Measurements from ENCODE around the gene CLEC9A. TPM values are rescaled to one million over a fixed set of nuclear protein-coding genes. Genes with fewer than 3 reads are reported as not detected.

CLEC9A gene
- total and polyA plus RNA-seq, 11 donors, result 0.04 to 0.24 (median 0.21) TPM; not detected in 6

GRCh38 chr12:10111451-10111850 is 81.0 kb downstream of the CLEC9A start:
- no peak overlapping the region for H3K4me3 ChIP-seq
- TF ChIP-seq, protein P1, sequence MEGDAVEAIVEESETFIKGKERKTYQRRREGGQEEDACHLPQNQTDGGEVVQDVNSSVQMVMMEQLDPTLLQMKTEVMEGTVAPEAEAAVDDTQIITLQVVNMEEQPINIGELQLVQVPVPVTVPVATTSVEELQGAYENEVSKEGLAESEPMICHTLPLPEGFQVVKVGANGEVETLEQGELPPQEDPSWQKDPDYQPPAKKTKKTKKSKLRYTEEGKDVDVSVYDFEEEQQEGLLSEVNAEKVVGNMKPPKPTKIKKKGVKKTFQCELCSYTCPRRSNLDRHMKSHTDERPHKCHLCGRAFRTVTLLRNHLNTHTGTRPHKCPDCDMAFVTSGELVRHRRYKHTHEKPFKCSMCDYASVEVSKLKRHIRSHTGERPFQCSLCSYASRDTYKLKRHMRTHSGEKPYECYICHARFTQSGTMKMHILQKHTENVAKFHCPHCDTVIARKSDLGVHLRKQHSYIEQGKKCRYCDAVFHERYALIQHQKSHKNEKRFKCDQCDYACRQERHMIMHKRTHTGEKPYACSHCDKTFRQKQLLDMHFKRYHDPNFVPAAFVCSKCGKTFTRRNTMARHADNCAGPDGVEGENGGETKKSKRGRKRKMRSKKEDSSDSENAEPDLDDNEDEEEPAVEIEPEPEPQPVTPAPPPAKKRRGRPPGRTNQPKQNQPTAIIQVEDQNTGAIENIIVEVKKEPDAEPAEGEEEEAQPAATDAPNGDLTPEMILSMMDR (IDR thresholded peaks at IDR 0.05), result no peak
- no peak for TF ChIP-seq POLR2A (IDR thresholded peaks at IDR 0.05)
- DNase-seq (peak in 2 of 5 donors; percentile 26 to 64), ATAC-seq (no peak)
- H3K9me3 ChIP-seq, result peaks cover 0 to 4% (median 0%) of the 10 kb centered on the region in 12 donors
- H3K4me1 ChIP-seq, result no peaks in the 10 kb centered on the region
- no peaks in the 10 kb centered on the region for H3K36me3 ChIP-seq
- WGBS, 4 donors, result 87 to 95% (median 91%) methylated on average over 38 of the region's 38 CpGs
- intact Hi-C loops (cut with DNase I), result no loop called here
- H3K27me3 ChIP-seq, result no peaks in the 10 kb centered on the region
- H3K27ac ChIP-seq, result no peak overlapping the region

- no peak for DNase-seq
- Histone ChIP-seq H3K4me3 (no peak overlapping the region), H3K4me1 (no peaks in the 10 kb centered on the region), H3K27ac (no peak overlapping the region), H3K36me3 (no peaks in the 10 kb centered on the region), H3K27me3 (no peaks in the 10 kb centered on the region), H3K9me3 (peaks cover 0 to 4% (median 0%) of the 10 kb centered on the region in 12 donors)
- 89 to 99% (median 93%) methylated on average over 1 of the region's 1 CpG for WGBS, 4 donors
- TF ChIP-seq, protein P1 (IDR thresholded peaks at IDR 0.05), result no peak
- no peak for TF ChIP-seq POLR2A (IDR thresholded peaks at IDR 0.05)
- ATAC-seq, result no peak
- intact Hi-C loops (cut with DNase I), result no loop called here
These were observed 82.6 kb downstream of the CLEC9A start for GRCh38 chr12:10113075-10113474.

GRCh38 chr12:10113920-10114319 is 83.4 kb downstream of the CLEC9A start:
- no peaks in the 10 kb centered on the region for H3K27me3 ChIP-seq
- WGBS, 4 donors, result 52 to 66% (median 60%) methylated on average over 1 of the region's 1 CpG
- H3K9me3 ChIP-seq, result peaks cover 0 to 4% (median 0%) of the 10 kb centered on the region in 12 donors
- DNase-seq (no peak), ATAC-seq (no peak)
- no peak for TF ChIP-seq POLR2A (IDR thresholded peaks at IDR 0.05)
- TF ChIP-seq, protein P1 (IDR thresholded peaks at IDR 0.05), result no peak
- intact Hi-C loops (cut with DNase I), result no loop called here
- H3K4me1 ChIP-seq, result no peaks in the 10 kb centered on the region
- no peak overlapping the region for H3K27ac ChIP-seq
- H3K4me3 ChIP-seq, result no peak overlapping the region
- no peaks in the 10 kb centered on the region for H3K36me3 ChIP-seq

- H3K27me3 ChIP-seq, result no peaks in the 10 kb centered on the region
- no peak for ATAC-seq
- intact Hi-C loops (cut with DNase I), result no loop called here
- no peaks in the 10 kb centered on the region for H3K36me3 ChIP-seq
- WGBS, 4 donors, result 90 to 93% (median 91%) methylated on average over 15 of the region's 15 CpGs
- no peak overlapping the region for H3K4me3 ChIP-seq
- H3K4me1 ChIP-seq, result peaks cover 0 to 9% (median 0%) of the 10 kb centered on the region in 12 donors
- H3K9me3 ChIP-seq, result peaks cover 0 to 4% (median 0%) of the 10 kb centered on the region in 12 donors
- TF ChIP-seq, protein P1 (IDR thresholded peaks at IDR 0.05), result no peak
- TF ChIP-seq POLR2A (IDR thresholded peaks at IDR 0.05), result no peak
- H3K27ac ChIP-seq, result no peak overlapping the region
- DNase-seq, result no peak
These were observed 84.8 kb downstream of the CLEC9A start for GRCh38 chr12:10115311-10115710.

Other genes starting within 250 kb of the CLEC9A start
- 1 to 10 TPM in 1 of 9 donors, under 1 TPM in 6, not detected in 2; 0.30 to 1.1 (median 0.56) TPM for gene KLRF1, start 203.2 kb upstream of the CLEC9A start, total RNA-seq
- gene KLRF1, start 203.2 kb upstream of the CLEC9A start, polyA plus RNA-seq, result under 1 TPM; 0.08 to 0.76 TPM
- gene CLEC2B, start 161.3 kb upstream of the CLEC9A start, total RNA-seq, result 10 to 100 TPM in 1 of 9 donors, 1 to 10 TPM in 8; 2.7 to 18.8 (median 4.5) TPM
- 1 to 10 TPM; 3.7 to 5.2 TPM for gene CLEC2B, start 161.3 kb upstream of the CLEC9A start, polyA plus RNA-seq
- not detected for gene KLRF2, start 149.2 kb upstream of the CLEC9A start, total RNA-seq
- not detected for gene KLRF2, start 149.2 kb upstream of the CLEC9A start, polyA plus RNA-seq
- not detected for gene CLEC2A, start 98.3 kb upstream of the CLEC9A start, total RNA-seq
- gene CLEC2A, start 98.3 kb upstream of the CLEC9A start, polyA plus RNA-seq, result not detected
- gene CLEC12A, start 59.3 kb upstream of the CLEC9A start, total RNA-seq, result 10 to 100 TPM in 2 of 9 donors, 1 to 10 TPM in 2, under 1 TPM in 3, not detected in 2; 0.20 to 16.8 (median 1.3) TPM
- 1 to 10 TPM in 1 of 2 donors, under 1 TPM in 1; 0.27 to 1.1 TPM for gene CLEC12A, start 59.3 kb upstream of the CLEC9A start, polyA plus RNA-seq
- gene CLEC1B, start 31.6 kb upstream of the CLEC9A start, total RNA-seq, result not detected
- gene CLEC1B, start 31.6 kb upstream of the CLEC9A start, polyA plus RNA-seq, result not detected
- gene CLEC12B, start 20.1 kb upstream of the CLEC9A start, total RNA-seq, result under 1 TPM in 2 of 9 donors, not detected in 7; 0.43 to 0.59 TPM
- not detected for gene CLEC12B, start 20.1 kb upstream of the CLEC9A start, polyA plus RNA-seq
- gene CLEC1A, start 68.3 kb downstream of the CLEC9A start, total RNA-seq, result 1 to 10 TPM; 1.2 to 7.3 (median 2.5) TPM
- 1 to 10 TPM; 2.5 to 3.1 TPM for gene CLEC1A, start 68.3 kb downstream of the CLEC9A start, polyA plus RNA-seq
- gene CLEC7A, start 99.5 kb downstream of the CLEC9A start, total RNA-seq, result 10 to 100 TPM in 1 of 9 donors, 1 to 10 TPM in 6, under 1 TPM in 2; 0.83 to 31.5 (median 1.9) TPM
- 1 to 10 TPM; 1.1 to 2.7 TPM for gene CLEC7A, start 99.5 kb downstream of the CLEC9A start, polyA plus RNA-seq
- 1 to 10 TPM in 2 of 9 donors, under 1 TPM in 5, not detected in 2; 0.34 to 1.6 (median 0.81) TPM for gene OLR1, start 141.4 kb downstream of the CLEC9A start, total RNA-seq
- under 1 TPM; 0.07 to 0.38 TPM for gene OLR1, start 141.4 kb downstream of the CLEC9A start, polyA plus RNA-seq
- gene TMEM52B, start 148.3 kb downstream of the CLEC9A start, total RNA-seq, result under 1 TPM in 1 of 9 donors, not detected in 8; 0.53 TPM
- under 1 TPM in 1 of 2 donors, not detected in 1; 0.03 TPM for gene TMEM52B, start 148.3 kb downstream of the CLEC9A start, polyA plus RNA-seq
- 100 to 1,000 TPM; 212 to 790 (median 297) TPM for gene GABARAPL1, start 182.2 kb downstream of the CLEC9A start, total RNA-seq
- gene GABARAPL1, start 182.2 kb downstream of the CLEC9A start, polyA plus RNA-seq, result 100 to 1,000 TPM; 126 to 258 TPM

All from heart left ventricle (tissue), 16 donors.